ENCODE results near the gene AASDH.

GRCh38 chr4:56288663-56289062 is 98.6 kb downstream of the AASDH start:
- no peak for TF ChIP-seq CTCF (optimal IDR thresholded peaks at IDR 0.05 in 1 of 3, IDR thresholded peaks at IDR 0.05 in 1 of 3, conservative IDR thresholded peaks at IDR 0.05 in 1 of 3; ENCODE audit: extremely low read depth in 1 of 3, insufficient read depth in 2 of 3, low read length in 3 of 3)
- no peak for TF ChIP-seq EZH2 (IDR thresholded peaks at IDR 0.05; ENCODE audit: low read length)
